GM18951 (cell line): ENCODE data around the gene SMIM41.

ENCODE experiments used
- POLR2A ChIP-seq: IDR thresholded peaks from 4 replicates; pipeline ENCODE4 v1.6.1; 2011; ENCODE audit warnings: mild to moderate bottlenecking; ENCODE audit not compliant: insufficient read length, insufficient read depth; ENCODE audit errors: extremely low read depth
- in situ Hi-C: fragments of 300-500 bp; cut with MboI; formaldehyde crosslinking; loops from one replicate; pipeline ENCODE4 v1.12.0; 2022; ENCODE audit warnings: low sequenced_read_pairs, mixed read lengths, inconsistent platforms; ENCODE audit not compliant: unreplicated experiment

The SMIM41 gene

DNA sequence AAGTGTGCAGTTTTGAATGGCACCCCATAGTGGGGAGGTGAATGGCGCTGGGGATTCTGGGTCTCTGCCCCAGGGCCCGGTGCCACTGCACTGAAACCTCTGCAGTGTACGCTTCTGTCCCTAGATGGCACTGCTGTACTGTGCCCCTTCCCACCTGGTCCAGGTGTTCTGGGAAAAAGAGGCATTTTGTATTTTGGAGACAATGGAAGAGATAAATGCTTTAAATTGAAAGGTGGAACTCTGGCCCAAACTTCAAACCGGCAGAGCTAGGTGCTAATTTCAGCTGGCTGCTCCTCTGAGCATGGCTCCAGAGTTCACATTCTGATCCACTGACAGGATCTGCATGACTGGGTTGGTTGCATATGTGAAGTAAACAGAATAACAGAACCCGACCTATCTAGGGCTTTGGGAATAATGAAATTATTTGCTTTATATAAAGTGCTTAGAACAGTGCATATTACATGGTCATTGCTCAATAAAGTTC lies 60.1 kb downstream of the SMIM41 start:
- TF ChIP-seq POLR2A, result no peak
- in situ Hi-C loops, result no loop called here

DNA sequence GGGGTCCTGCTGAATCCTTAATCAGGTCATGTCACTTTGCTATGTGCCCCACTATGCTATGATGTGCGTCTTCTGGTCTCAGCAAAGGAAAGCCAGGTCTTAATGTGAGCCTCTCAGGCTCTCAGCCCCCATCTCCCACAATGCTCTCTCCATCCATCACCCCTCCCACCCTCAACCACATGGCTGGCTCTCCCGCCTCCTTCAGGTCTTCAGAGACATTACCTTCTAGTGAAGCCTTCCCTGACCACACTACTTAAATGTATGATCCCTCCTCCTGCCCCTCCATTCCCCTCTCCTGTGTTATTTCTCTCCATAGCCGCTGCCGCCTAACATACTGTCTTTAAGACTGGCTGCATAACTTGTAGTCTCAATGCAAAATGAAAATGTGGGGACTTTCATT lies 61.8 kb downstream of the SMIM41 start:
- TF ChIP-seq POLR2A, result no peak

DNA sequence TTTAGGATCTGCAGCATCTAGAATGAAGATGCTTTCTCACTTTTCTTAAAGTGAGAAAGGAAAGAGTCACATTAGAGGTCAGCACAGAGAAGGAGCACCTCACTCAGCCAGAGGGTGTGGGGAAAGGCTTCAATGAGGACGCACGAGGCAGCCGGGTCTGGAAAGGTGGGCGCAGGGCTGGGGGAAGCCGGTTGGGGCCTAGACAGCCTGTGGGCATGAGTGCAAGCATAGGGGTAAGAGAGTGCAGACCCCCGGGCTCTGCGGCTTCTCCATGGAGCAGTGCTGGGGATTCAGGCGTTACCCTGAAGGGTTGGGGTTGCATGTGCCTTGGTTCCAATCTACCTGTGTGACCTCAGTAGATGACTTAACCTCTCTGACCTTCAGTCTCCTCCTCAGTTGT lies 62.4 kb downstream of the SMIM41 start:
- in situ Hi-C loops, result no loop called here
- TF ChIP-seq POLR2A, result no peak

More for the DNA sequence above, 61.8 kb downstream of the SMIM41 start:
- in situ Hi-C loops, result no loop called here

DNA sequence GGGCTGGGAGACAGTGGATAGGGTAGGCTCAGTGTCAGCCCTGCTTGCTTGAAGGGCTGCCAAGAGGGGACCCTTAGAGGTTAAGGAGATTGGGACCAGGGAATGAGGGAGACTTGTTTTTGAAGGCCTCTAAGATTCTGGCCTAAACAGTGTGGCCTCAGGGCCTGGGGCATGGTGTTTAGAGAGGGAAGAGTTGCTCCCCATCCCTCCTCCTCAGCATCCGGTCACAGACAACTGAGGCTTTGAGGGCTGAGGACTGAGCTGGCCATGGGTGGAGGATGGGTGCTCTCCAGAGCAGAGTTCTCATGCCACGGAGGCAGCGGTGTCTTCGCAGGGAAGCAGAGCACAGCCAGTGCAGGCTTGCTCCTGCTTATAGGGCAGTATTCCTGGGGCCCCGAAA lies 62.9 kb downstream of the SMIM41 start:
- no peak for TF ChIP-seq POLR2A
- in situ Hi-C loops, result no loop called here

DNA sequence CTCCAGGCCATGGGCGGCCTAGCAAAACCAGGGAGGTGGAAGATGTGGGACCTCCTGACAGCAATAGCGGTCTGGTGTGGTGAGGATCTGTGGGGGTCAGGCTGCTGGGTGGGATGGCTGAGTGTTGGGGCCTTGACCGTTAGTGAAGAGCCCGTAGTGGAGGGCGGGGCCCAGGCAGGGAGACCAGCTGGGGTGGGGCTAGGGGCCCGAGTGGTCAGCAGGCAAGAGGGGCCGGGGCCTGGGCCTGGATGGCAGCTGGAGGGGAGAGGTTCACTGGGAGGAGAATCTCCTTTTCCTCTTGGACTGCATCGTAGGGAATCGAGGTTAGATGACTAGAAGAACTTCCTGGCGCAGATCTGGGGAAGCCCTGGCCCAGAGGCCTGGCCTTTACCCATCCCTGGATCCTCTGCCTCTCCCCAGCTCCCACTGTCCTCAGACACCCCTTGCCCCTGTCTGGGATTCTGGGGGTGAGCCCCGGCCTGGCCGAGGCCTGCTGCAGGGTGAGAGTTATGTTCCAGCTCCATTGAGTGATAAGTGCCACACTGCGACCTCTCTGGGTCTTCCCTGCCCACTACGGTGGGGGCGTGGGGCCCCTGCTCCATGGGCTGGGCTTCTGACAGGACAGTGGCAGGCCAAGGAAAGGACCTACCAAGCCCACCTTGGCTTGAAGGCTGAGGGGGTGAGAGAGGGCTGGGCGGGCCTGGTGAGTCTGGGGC lies 65.2 kb downstream of the SMIM41 start:
- TF ChIP-seq POLR2A, result no peak
- in situ Hi-C loops, result no loop called here

GRCh38 chr12:52145228-52146088 lies 66.0 kb downstream of the SMIM41 start:
- TF ChIP-seq POLR2A, result no peak
- in situ Hi-C loops, result no loop called here

DNA sequence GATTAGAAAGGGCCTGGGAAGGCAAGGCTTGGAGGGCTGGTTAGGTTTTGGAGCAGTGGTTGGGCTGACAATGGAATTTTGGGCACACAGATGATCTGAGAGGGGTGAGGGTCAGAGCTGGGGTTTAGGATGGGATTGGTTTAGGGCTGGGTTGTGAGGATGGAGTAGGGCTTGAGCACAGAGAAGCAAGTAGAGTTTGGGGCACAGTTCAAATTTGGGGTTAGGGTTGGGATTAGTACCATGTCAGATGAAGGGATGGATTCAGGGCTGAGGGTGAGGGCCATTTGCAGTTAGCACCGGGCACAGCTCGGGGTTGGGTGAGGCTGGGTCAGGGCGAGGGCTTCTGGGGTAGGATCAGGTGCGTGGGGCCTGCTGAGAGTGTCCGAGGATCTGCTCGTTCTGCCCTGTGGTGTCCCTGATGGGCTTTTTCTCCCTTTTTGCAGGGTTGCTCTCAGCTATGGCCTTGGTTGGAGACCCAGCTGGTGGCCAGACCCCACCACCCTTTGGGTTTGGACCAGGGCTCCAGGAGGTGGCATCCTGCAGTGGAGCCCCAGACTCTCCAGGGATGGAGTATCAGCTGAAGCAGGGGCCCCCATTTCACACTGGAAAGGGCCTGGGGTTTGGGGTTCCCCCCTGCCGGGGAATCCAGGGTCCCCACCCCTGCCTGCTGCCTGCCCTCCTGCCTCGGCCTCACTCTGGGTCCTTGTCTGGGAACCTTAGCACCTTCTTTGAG lies 66.8 kb downstream of the SMIM41 start:
- TF ChIP-seq POLR2A, result no peak
- in situ Hi-C loops, result no loop called here

DNA sequence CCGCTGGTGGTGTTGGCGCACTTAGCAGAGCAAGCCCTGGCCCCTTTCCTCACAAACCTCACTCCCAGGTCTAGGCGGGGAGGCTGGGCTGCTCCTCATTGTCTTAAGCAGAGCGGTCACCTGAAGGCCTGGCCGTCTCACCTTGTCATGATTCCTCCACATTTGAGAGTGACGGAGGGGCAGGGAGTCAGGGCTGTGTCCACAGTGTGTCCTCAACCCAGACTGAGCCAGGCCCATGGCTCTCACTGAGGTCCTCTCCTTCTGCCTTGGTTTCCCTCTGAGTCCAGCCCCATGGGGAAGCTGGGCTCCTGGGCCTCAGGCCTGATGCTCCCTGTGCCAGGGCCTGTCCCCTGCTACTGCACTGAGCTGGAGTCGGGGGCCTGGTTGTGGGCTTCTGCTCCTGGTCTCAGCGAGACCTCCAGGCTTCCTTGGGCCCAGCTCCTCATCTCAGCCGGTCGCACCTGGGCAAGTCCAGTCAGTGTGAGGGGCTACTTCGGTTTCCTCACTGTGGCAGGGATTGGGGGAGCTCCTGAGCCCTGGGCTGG lies 67.4 kb downstream of the SMIM41 start:
- TF ChIP-seq POLR2A, result no peak
- in situ Hi-C loops, result no loop called here

DNA sequence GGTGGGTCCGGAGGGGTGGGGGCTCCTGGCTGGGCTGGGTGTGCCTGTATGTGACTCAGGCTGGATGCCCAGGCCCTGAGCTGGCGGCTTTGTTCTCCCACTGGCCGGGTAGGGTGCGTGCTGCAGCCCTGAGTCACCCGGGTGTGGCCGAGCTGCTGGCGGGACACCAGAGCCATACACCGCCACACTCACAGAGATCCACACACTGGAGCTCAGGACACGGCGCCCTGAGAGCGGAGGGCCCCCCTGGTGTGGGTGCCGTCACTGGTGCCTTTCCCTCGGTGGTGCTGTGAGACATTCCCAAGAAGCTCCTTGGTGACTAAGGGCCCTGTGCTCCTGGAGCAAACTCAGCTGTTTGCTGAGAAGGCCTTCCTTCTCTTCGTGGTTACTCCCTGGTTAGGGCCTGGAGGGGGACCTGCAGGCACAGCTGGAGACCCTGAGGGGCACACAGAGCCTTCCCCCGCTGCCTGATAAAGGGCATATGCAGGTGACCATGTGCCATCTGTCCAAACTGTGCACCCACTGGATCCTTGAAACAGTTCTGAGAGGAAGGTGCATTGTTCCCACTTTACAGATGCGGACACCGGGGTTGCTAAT lies 68.0 kb downstream of the SMIM41 start:
- in situ Hi-C loops, result no loop called here
- no peak for TF ChIP-seq POLR2A

DNA sequence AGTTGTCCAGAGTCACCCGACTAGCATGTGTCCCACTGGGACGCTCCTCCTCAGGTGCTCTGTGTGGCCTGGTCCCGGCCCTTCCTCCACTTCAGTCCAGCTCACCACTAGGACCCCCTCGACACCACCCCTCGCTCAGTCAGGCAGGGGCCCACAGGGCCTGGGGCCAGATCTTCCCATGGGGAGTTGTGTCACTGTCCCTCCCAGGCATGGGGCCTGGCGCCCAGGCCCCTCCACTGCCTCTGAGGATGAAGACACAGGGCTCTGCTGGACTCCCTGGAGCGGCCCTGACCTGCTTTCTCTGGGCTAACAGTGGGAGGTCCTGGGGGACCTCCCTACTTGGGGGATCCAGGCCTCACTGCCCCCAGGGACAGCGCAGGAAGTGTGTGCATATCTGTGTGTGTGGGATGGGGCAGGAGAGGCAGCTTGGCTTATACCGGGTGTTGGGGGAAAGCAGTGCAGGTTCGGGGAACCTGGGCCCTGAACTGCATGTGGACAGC lies 68.5 kb downstream of the SMIM41 start:
- in situ Hi-C loops, result no loop called here
- no peak for TF ChIP-seq POLR2A

- TF ChIP-seq POLR2A, result no peak
- in situ Hi-C loops, result no loop called here
These were observed 69.1 kb downstream of the SMIM41 start for GRCh38 chr12:52148464-52149181.

DNA sequence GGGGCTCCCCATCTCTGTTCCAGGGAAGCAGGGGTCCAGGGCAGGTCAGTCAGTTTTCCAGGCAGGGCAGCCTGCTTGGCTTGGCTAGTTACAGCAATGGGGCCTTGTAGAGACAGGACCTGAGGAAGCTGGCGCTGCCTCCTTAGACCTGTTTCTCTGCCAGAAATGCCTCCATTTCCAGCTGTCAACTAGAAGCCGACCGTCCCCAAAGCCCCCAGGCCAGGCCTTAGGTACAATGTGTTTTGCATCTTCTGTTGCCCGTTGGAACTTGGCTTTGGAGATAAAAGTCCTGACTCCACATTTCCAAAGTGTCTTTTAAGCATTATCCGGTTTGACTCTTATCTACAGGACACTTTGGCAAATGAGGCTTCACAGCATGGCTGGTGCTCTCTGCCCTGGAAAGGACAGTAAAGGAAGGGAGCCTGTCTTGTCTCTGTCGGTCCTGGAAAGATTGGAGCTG lies 69.7 kb downstream of the SMIM41 start:
- no peak for TF ChIP-seq POLR2A
- in situ Hi-C loops, result no loop called here

GRCh38 chr12:52149651-52150241 lies 70.2 kb downstream of the SMIM41 start:
- in situ Hi-C loops, result no loop called here
- TF ChIP-seq POLR2A, result no peak
